Measurements from ENCODE around the gene CSNK1G2.

CSNK1G2 gene

GRCh38 chr19:1962674-1963073, 21.7 kb downstream of the CSNK1G2 start:
- no peak for FAIRE-seq

GRCh38 chr19:1967087-1967608, 26.2 kb downstream of the CSNK1G2 start:
- DNase-seq (ENCODE audit: insufficient read length, low spot score), result no peak
- FAIRE-seq, result no peak

More at GRCh38 chr19:1962674-1963073, 21.7 kb downstream of the CSNK1G2 start:
- no peak for DNase-seq (ENCODE audit: insufficient read length, low spot score)

GRCh38 chr19:1968279-1969175, 27.6 kb downstream of the CSNK1G2 start:
- DNase-seq (ENCODE audit: insufficient read length, low spot score) (no peak), FAIRE-seq (no peak)

GRCh38 chr19:1969176-1970002, 28.4 kb downstream of the CSNK1G2 start:
- DNase-seq (ENCODE audit: insufficient read length, low spot score) (no peak), FAIRE-seq (no peak)

- DNase-seq (ENCODE audit: insufficient read length, low spot score) (no peak), FAIRE-seq (no peak)
Measured at GRCh38 chr19:1970003-1970805, 29.2 kb downstream of the CSNK1G2 start.

- no peak for FAIRE-seq
- no peak for DNase-seq (ENCODE audit: insufficient read length, low spot score)
Measured at GRCh38 chr19:1970806-1971502, 30.0 kb downstream of the CSNK1G2 start.

- no peak for FAIRE-seq
- no peak for DNase-seq (ENCODE audit: insufficient read length, low spot score)
Measured at GRCh38 chr19:1974381-1975161, 33.6 kb downstream of the CSNK1G2 start.

- DNase-seq (ENCODE audit: insufficient read length, low spot score) (no peak), FAIRE-seq (no peak)
Measured at GRCh38 chr19:1975162-1975480, 34.1 kb downstream of the CSNK1G2 start.

GRCh38 chr19:1977120-1977519, 36.1 kb downstream of the CSNK1G2 start:
- DNase-seq (ENCODE audit: insufficient read length, low spot score) (no peak), FAIRE-seq (no peak)

- FAIRE-seq (no peak), DNase-seq (ENCODE audit: insufficient read length, low spot score) (no peak)
Measured at GRCh38 chr19:1978346-1978894, 37.4 kb downstream of the CSNK1G2 start.

GRCh38 chr19:1979017-1979416, 38.0 kb downstream of the CSNK1G2 start:
- DNase-seq (ENCODE audit: insufficient read length, low spot score), result no peak
- no peak for FAIRE-seq

GRCh38 chr19:1979642-1980041, 38.7 kb downstream of the CSNK1G2 start:
- DNase-seq (ENCODE audit: insufficient read length, low spot score), result no peak
- no peak for FAIRE-seq

- DNase-seq (ENCODE audit: insufficient read length, low spot score) (no peak), FAIRE-seq (no peak)
Measured at GRCh38 chr19:1980091-1980808, 39.3 kb downstream of the CSNK1G2 start.

GRCh38 chr19:1980809-1981181, 39.8 kb downstream of the CSNK1G2 start:
- FAIRE-seq (no peak), DNase-seq (ENCODE audit: insufficient read length, low spot score) (no peak)

GRCh38 chr19:1981253-1981652, 40.3 kb downstream of the CSNK1G2 start:
- DNase-seq (ENCODE audit: insufficient read length, low spot score) (no peak), FAIRE-seq (no peak)

- DNase-seq (ENCODE audit: insufficient read length, low spot score), result no peak
- no peak for FAIRE-seq
Measured at GRCh38 chr19:1984357-1984756, 43.4 kb downstream of the CSNK1G2 start.

- DNase-seq (ENCODE audit: insufficient read length, low spot score) (no peak), FAIRE-seq (no peak)
Measured at GRCh38 chr19:1985588-1986356, 44.8 kb downstream of the CSNK1G2 start.
